Uterus (tissue), 2 donors: ENCODE data around the gene ITCH.

ENCODE experiments used
- CTCF ChIP-seq, 4 experiments: fragments of 200-600 bp in 2 of 4; fragments of 450-650 bp in 2 of 4; sonication (generic) in 2 of 4; IDR thresholded peaks; one replicate each; pipeline ENCODE4 v1.5.1; 2016 to 2019; ENCODE audit warnings: antibody characterized with exemption in 4 of 4, mild to moderate bottlenecking in 2 of 4, moderate library complexity in 1 of 4
- POLR2A ChIP-seq, 2 donors: fragments of 450-650 bp; IDR thresholded peaks; one replicate each; pipeline ENCODE4 v1.6.1; 2016; ENCODE audit warnings: antibody characterized with exemption in 2 of 2, mild to moderate bottlenecking in 1 of 2, moderate library complexity in 1 of 2

- TF ChIP-seq CTCF (IDR thresholded peaks at IDR 0.05) (no peak), POLR2A (IDR thresholded peaks at IDR 0.05) (no peak)
Measured at GRCh38 chr20:34404803-34405202, 41.7 kb downstream of the ITCH start.
